H1 (cell line): ENCODE results near the gene AP1S1. TPM values are rescaled to one million over a fixed set of nuclear protein-coding genes. Genes with fewer than 3 reads are reported as not detected.

Experiments used
- CBX5 ChIP-seq: fragments of 300-800, 300-1000 bp; sonication (generic); IDR thresholded peaks from 2 replicates; pipeline ENCODE4 v1.7.1; 2016; ENCODE audit warnings: antibody characterized with exemption, low read length, low read depth
- CHD1 ChIP-seq: IDR thresholded peaks from 2 replicates; pipeline ENCODE4 v1.6.1; 2012; ENCODE audit warnings: low read depth, low read length, improper control_type of control experiment
- CTBP2 ChIP-seq: IDR thresholded peaks from 2 replicates; pipeline ENCODE4 v1.7.0; 2011; ENCODE audit warnings: borderline replicate concordance, mild to moderate bottlenecking, moderate library complexity, mixed read lengths, low read length; ENCODE audit not compliant: insufficient read depth, insufficient read length
- EZH2 ChIP-seq: fragments of 200-600 bp; sonication (generic); IDR thresholded peaks from 2 replicates; pipeline ENCODE4 v1.7.1; 2012; ENCODE audit warnings: low read depth, mild to moderate bottlenecking, moderate library complexity, low read length, inconsistent platforms; ENCODE audit not compliant: severe bottlenecking
- JUN ChIP-seq: IDR thresholded peaks from 2 replicates; pipeline ENCODE4 v1.6.1; 2011; ENCODE audit warnings: low read depth, mild to moderate bottlenecking, improper control_type of control experiment, low read length
- MAFK ChIP-seq: IDR thresholded peaks from 2 replicates; pipeline ENCODE4 v1.6.1; 2012; ENCODE audit warnings: low read depth, mild to moderate bottlenecking, improper control_type of control experiment, low read length
- RXRA ChIP-seq: IDR thresholded peaks from 2 replicates; pipeline ENCODE4 v1.6.1; 2011; ENCODE audit warnings: low read depth, mild to moderate bottlenecking, low read length, moderate library complexity; ENCODE audit not compliant: insufficient read depth
- polyA plus RNA-seq, 7 experiments: library from polyadenylated mRNA; depleted of rRNA in 3 of 7; stranded (reverse) in 5 of 7; unstranded in 2 of 7; fragments of >200 nt in 5 of 7; fragments of 200-250 nt in 2 of 7; gene quantifications; 1 replicate in 5 of 7; 2 replicates in 1 of 7; 4 replicates in 1 of 7; pipeline versions ENCODE4 v1.2.1 to v1.2.3, GENCODE V29; 2011 to 2013; ENCODE audit warnings: missing spikeins in 2 of 7, mixed read lengths in 2 of 7
- total RNA-seq: library from RNA; stranded (reverse); fragmentation: NEBNext Ultra II Directional; extraction: Animal tissue kit (Norgen Biotek cat#: 25700); gene quantifications from 2 replicates; pipeline ENCODE4 v1.2.1, GENCODE V29; 2021

Gene AP1S1
- total and polyA plus RNA-seq, 2 of the 8 experiments (the other 6 are each of a cell fraction or from before 2014, with no cell fraction given) = 56.1 to 59.3 TPM

DNA sequence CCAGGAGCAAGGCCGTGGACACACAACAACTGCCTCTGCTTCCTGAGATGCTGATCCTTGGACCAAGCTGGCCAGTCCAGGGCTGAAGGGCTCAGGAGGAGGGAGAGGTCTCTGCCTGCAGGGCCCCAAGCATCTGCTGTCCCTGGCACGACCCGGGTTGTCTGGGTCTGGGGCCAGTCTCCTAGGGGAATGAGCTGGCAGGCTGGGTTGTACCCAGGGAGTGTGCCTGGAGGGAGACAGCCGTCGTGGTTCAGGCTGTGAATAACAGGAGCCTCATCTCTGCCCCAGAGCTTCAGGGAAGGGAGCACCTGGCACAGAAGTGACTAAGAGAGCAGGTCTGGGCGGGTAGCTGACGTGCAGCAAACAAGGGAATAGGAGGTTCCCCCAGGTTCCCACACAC, 45.3 kb upstream of the AP1S1 start (continued):
- no peak for TF ChIP-seq CTBP2
- TF ChIP-seq MAFK = no peak
- no peak for TF ChIP-seq CBX5
- TF ChIP-seq EZH2 = no peak
- TF ChIP-seq RXRA = no peak
- TF ChIP-seq JUN = no peak
- TF ChIP-seq CHD1 = no peak
